MM.1S (cell line): Measurements from ENCODE around the gene NUP133.

Source experiments
- EZH2phosphoT487 ChIP-seq: fragments of 300-600 bp; sonication (generic); IDR thresholded peaks from 2 replicates; pipeline ENCODE4 v1.6.1; 2018; ENCODE audit warnings: antibody characterized with exemption, low read length
- TF ChIP-seq, protein P1 (sequence below): fragments of 300-600 bp; sonication (generic); IDR thresholded peaks from 2 replicates; pipeline ENCODE4 v1.5.1; 2016; ENCODE audit warnings: antibody characterized with exemption, low read length, mixed read lengths

DNA sequence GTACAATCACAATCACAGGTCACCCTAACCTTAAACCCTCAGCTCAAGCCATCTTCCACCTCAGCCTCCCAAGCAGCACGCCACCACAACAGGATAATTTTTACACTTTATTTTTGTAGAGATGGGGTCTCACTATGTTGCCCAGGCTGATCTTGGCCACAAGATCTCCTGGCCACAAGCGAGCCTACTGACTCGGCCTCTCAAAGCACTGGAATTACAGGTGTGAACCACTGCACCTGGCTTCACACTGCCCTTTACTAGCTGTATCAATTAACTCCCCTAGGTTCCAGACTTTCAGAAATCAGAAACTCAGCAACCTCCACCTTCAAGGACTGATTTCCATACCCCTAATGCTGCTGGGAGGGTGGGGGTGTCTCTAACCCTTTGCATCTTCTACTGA lies 37.0 kb downstream of the NUP133 start:
- TF ChIP-seq, protein P1, sequence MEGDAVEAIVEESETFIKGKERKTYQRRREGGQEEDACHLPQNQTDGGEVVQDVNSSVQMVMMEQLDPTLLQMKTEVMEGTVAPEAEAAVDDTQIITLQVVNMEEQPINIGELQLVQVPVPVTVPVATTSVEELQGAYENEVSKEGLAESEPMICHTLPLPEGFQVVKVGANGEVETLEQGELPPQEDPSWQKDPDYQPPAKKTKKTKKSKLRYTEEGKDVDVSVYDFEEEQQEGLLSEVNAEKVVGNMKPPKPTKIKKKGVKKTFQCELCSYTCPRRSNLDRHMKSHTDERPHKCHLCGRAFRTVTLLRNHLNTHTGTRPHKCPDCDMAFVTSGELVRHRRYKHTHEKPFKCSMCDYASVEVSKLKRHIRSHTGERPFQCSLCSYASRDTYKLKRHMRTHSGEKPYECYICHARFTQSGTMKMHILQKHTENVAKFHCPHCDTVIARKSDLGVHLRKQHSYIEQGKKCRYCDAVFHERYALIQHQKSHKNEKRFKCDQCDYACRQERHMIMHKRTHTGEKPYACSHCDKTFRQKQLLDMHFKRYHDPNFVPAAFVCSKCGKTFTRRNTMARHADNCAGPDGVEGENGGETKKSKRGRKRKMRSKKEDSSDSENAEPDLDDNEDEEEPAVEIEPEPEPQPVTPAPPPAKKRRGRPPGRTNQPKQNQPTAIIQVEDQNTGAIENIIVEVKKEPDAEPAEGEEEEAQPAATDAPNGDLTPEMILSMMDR = no peak
- TF ChIP-seq EZH2phosphoT487 = no peak
